ENCODE measurements around the gene TMEM117. TPM values are rescaled to one million over a fixed set of nuclear protein-coding genes. Genes with fewer than 3 reads are reported as not detected.

Gene TMEM117
- total and polyA plus RNA-seq, 2 donors (not counting 3 experiments of a cell fraction or from before 2014, with no cell fraction given), result 1.2 to 3.8 TPM

GRCh38 chr12:43883748-43884147 lies 47.9 kb downstream of the TMEM117 start:
- ChIA-PET CTCF (interaction anchor here (1.3 to 5.3 kb wide), 7 partner anchors 12 to 535 kb away, joined by 9 to 137 read pairs (median 43); partner anchors contain the start of gene TWF1), POLR2A (no interaction called here)
- Histone ChIP-seq H3K36me3 (ENCODE audit: control insufficient read depth in 2 of 2, extremely low read depth in 1 of 2, insufficient read depth in 2 of 2, low read length in 2 of 2) (no peaks in the 10 kb centered on the region), H3K9ac (replicated peaks; ENCODE audit: extremely low read depth, insufficient read depth, low read length) (no peak overlapping the region), H3K4me2 (ENCODE audit: insufficient read depth, low read length) (no peak overlapping the region), H3K9me1 (replicated peaks; ENCODE audit: control insufficient read depth, extremely low read depth, insufficient read depth, low read length) (no peaks in the 10 kb centered on the region), H3K9me3 (replicated peaks; ENCODE audit: control insufficient read depth, insufficient read depth, low read length) (no peaks in the 10 kb centered on the region), H3K4me1 (ENCODE audit: control insufficient read depth, extremely low read depth, insufficient read depth, low read length) (no peaks in the 10 kb centered on the region), H3K27ac (ENCODE audit: insufficient read depth, low read depth, low read length) (no peak overlapping the region), H3K27me3 (ENCODE audit: control insufficient read depth in 2 of 2, insufficient read depth in 2 of 2, low read length in 2 of 2) (no peaks in the 10 kb centered on the region), H3K4me3 (replicated peaks in 1 of 3; ENCODE audit: insufficient read depth in 1 of 3, low read depth in 1 of 3, low read length in 3 of 3) (no peak overlapping the region), H3K79me2 (ENCODE audit: control insufficient read depth, insufficient read depth, low read length) (no peaks in the 10 kb centered on the region), H2AFZ (ENCODE audit: low read depth, low read length) (no peak overlapping the region), H4K20me1 (replicated peaks; ENCODE audit: control insufficient read depth, extremely low read depth, insufficient read depth, low read length) (no peaks in the 10 kb centered on the region)
- FAIRE-seq (no peak), DNase-seq (ENCODE audit: low read depth, low spot score) (no peak)
- BruUV-seq (replicated peaks), result no TSS peak
- dilution Hi-C loops (cut with MboI; ENCODE audit: extremely low pct_ligation_motif_present, low sequenced_read_pairs) (no loop called here), intact Hi-C loops (cut with micrococcal nuclease) (loop anchor here (5.0 kb wide), 1 partner anchor 531 kb away; no protein-coding TSS in a partner anchor)
- TF ChIP-seq JUN (IDR thresholded peaks at IDR 0.05; ENCODE audit: borderline replicate concordance, insufficient read depth, insufficient read length, low read depth), result no peak
- TF ChIP-seq, protein P1, sequence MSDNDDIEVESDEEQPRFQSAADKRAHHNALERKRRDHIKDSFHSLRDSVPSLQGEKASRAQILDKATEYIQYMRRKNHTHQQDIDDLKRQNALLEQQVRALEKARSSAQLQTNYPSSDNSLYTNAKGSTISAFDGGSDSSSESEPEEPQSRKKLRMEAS (IDR thresholded peaks at IDR 0.05; ENCODE audit: insufficient read depth, insufficient read length), result no peak

- no peak overlapping the region for H3K9ac ChIP-seq (replicated peaks; ENCODE audit: extremely low read depth, insufficient read depth, low read length)
- H3K36me3 ChIP-seq (ENCODE audit: control insufficient read depth in 2 of 2, extremely low read depth in 1 of 2, insufficient read depth in 2 of 2, low read length in 2 of 2), result no peaks in the 10 kb centered on the region
- dilution Hi-C loops (cut with MboI; ENCODE audit: extremely low pct_ligation_motif_present, low sequenced_read_pairs) (no loop called here), intact Hi-C loops (cut with micrococcal nuclease) (loop anchor here (5.0 kb wide), 1 partner anchor 533 kb away; no protein-coding TSS in a partner anchor)
- H2AFZ ChIP-seq (ENCODE audit: low read depth, low read length), result no peak overlapping the region
- H3K4me1 ChIP-seq (ENCODE audit: control insufficient read depth, extremely low read depth, insufficient read depth, low read length), result no peaks in the 10 kb centered on the region
- BruUV-seq (replicated peaks), result no TSS peak
- FAIRE-seq (no peak), DNase-seq (ENCODE audit: low read depth, low spot score) (no peak)
- H3K4me2 ChIP-seq (ENCODE audit: insufficient read depth, low read length), result no peak overlapping the region
- no peaks in the 10 kb centered on the region for H3K9me1 ChIP-seq (replicated peaks; ENCODE audit: control insufficient read depth, extremely low read depth, insufficient read depth, low read length)
- TF ChIP-seq POLR2AphosphoS5 (IDR thresholded peaks at IDR 0.05; ENCODE audit: insufficient read depth, low read depth, low read length) (no peak), FOS (IDR thresholded peaks at IDR 0.05; ENCODE audit: borderline replicate concordance, insufficient read depth, low read length) (no peak), JUN (IDR thresholded peaks at IDR 0.05; ENCODE audit: borderline replicate concordance, insufficient read depth, insufficient read length, low read depth) (no peak), MYC (IDR thresholded peaks at IDR 0.05; ENCODE audit: low read depth, low read length) (no peak), EZH2 (IDR thresholded peaks at IDR 0.05; ENCODE audit: borderline replicate concordance, low read depth, low read length, severe bottlenecking) (no peak), POLR2A (IDR thresholded peaks at IDR 0.05; ENCODE audit: low read depth, low read length) (no peak), GATA2 (IDR thresholded peaks at IDR 0.05; ENCODE audit: insufficient read depth, insufficient read length, low read depth, low read length) (no peak)
- TF ChIP-seq, protein P1 (IDR thresholded peaks at IDR 0.05; ENCODE audit: insufficient read depth, insufficient read length), result no peak
- TF ChIP-seq, protein P2, sequence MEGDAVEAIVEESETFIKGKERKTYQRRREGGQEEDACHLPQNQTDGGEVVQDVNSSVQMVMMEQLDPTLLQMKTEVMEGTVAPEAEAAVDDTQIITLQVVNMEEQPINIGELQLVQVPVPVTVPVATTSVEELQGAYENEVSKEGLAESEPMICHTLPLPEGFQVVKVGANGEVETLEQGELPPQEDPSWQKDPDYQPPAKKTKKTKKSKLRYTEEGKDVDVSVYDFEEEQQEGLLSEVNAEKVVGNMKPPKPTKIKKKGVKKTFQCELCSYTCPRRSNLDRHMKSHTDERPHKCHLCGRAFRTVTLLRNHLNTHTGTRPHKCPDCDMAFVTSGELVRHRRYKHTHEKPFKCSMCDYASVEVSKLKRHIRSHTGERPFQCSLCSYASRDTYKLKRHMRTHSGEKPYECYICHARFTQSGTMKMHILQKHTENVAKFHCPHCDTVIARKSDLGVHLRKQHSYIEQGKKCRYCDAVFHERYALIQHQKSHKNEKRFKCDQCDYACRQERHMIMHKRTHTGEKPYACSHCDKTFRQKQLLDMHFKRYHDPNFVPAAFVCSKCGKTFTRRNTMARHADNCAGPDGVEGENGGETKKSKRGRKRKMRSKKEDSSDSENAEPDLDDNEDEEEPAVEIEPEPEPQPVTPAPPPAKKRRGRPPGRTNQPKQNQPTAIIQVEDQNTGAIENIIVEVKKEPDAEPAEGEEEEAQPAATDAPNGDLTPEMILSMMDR (IDR thresholded peaks at IDR 0.05; ENCODE audit: extremely low read depth in 1 of 2, insufficient read depth in 1 of 2, low read depth in 1 of 2, low read length in 2 of 2), result no peak
- no peaks in the 10 kb centered on the region for H3K79me2 ChIP-seq (ENCODE audit: control insufficient read depth, insufficient read depth, low read length)
- H3K27me3 ChIP-seq (ENCODE audit: control insufficient read depth in 2 of 2, insufficient read depth in 2 of 2, low read length in 2 of 2), result no peaks in the 10 kb centered on the region
- no peaks in the 10 kb centered on the region for H4K20me1 ChIP-seq (replicated peaks; ENCODE audit: control insufficient read depth, extremely low read depth, insufficient read depth, low read length)
- H3K9me3 ChIP-seq (replicated peaks; ENCODE audit: control insufficient read depth, insufficient read depth, low read length), result no peaks in the 10 kb centered on the region
- CTCF ChIA-PET, result interaction anchor here (3.1 to 5.3 kb wide), 2 partner anchors 441 to 536 kb away, joined by 43 to 137 read pairs; no protein-coding TSS in a partner anchor
- POLR2A ChIA-PET, result no interaction called here
- no peak overlapping the region for H3K4me3 ChIP-seq (replicated peaks in 1 of 3; ENCODE audit: insufficient read depth in 1 of 3, low read depth in 1 of 3, low read length in 3 of 3)
- no peak overlapping the region for H3K27ac ChIP-seq (ENCODE audit: insufficient read depth, low read depth, low read length)
These were observed 49.0 kb downstream of the TMEM117 start for GRCh38 chr12:43884683-43885410.

Measured in endothelial cell of umbilical vein (primary cell).